HAP-1 (cell line): ENCODE measurements around the gene SMIM5.

Experiments
- DNase-seq, 2 experiments: peaks; one replicate each; pipeline ENCODE4 v3.0.0-alpha.2; 2016 to 2020; ENCODE audit warnings: low spot score in 2 of 2
- H3K27me3 ChIP-seq: fragments of 250-450 bp; sonication (Bioruptor Pico); 2 replicates; pipeline ENCODE4 v1.5.1; 2020; ENCODE audit warnings: low read depth, mild to moderate bottlenecking, moderate library complexity
- H3K36me3 ChIP-seq: fragments of 250-450 bp; sonication (Bioruptor Pico); replicated peaks from 2 replicates; pipeline ENCODE4 v1.5.1; 2020; ENCODE audit warnings: mild to moderate bottlenecking
- H3K4me1 ChIP-seq: fragments of 250-450 bp; sonication (Bioruptor Pico); 2 replicates; pipeline ENCODE4 v1.5.1; 2020; ENCODE audit warnings: mild to moderate bottlenecking
- H3K4me3 ChIP-seq: fragments of 250-450 bp; sonication (Bioruptor Pico); 2 replicates; pipeline ENCODE4 v1.5.1; 2020; ENCODE audit warnings: mild to moderate bottlenecking, moderate library complexity
- H3K9me3 ChIP-seq: fragments of 250-450 bp; sonication (Bioruptor Pico); 2 replicates; pipeline ENCODE4 v1.5.1; 2020; ENCODE audit warnings: mild to moderate bottlenecking, moderate library complexity
- in situ Hi-C: fragments of 300-500 bp; cut with MboI; formaldehyde crosslinking; loops from 3 replicates; pipeline ENCODE4 v1.14.3; 2020; ENCODE audit warnings: low sequenced_read_pairs, inconsistent platforms, mixed read lengths

Gene SMIM5

GRCh38 chr17:75624714-75625345 lies 8.4 kb upstream of the SMIM5 start:
- H3K36me3 ChIP-seq: no peaks in the 10 kb centered on the region; the same call in 1 of the 2 replicates
- H3K4me3 ChIP-seq: no peak overlapping the region
- no peaks in the 10 kb centered on the region for H3K4me1 ChIP-seq
- no peaks in the 10 kb centered on the region for H3K9me3 ChIP-seq
- H3K27me3 ChIP-seq: no peaks in the 10 kb centered on the region
- in situ Hi-C loops: no loop called here
- no peak for DNase-seq

- Histone ChIP-seq H3K36me3 (no peaks in the 10 kb centered on the region; the same call in 1 of the 2 replicates), H3K9me3 (no peaks in the 10 kb centered on the region), H3K4me1 (no peaks in the 10 kb centered on the region), H3K4me3 (no peak overlapping the region), H3K27me3 (no peaks in the 10 kb centered on the region)
- peak; percentile 19 to 77 for DNase-seq
- in situ Hi-C loops: no loop called here
These were observed 7.3 kb upstream of the SMIM5 start for GRCh38 chr17:75625813-75626486.

- no peaks in the 10 kb centered on the region for H3K27me3 ChIP-seq
- H3K9me3 ChIP-seq: no peaks in the 10 kb centered on the region
- no peaks in the 10 kb centered on the region for H3K4me1 ChIP-seq
- no peak overlapping the region for H3K4me3 ChIP-seq
- H3K36me3 ChIP-seq: no peaks in the 10 kb centered on the region; the same call in 1 of the 2 replicates
- in situ Hi-C loops: no loop called here
- DNase-seq: no peak
These were observed 6.7 kb upstream of the SMIM5 start for GRCh38 chr17:75626496-75627038.

GRCh38 chr17:75627094-75627493 lies 6.1 kb upstream of the SMIM5 start:
- no peaks in the 10 kb centered on the region for H3K4me1 ChIP-seq
- H3K9me3 ChIP-seq: no peaks in the 10 kb centered on the region
- H3K36me3 ChIP-seq: no peaks in the 10 kb centered on the region; the same call in 1 of the 2 replicates
- no peaks in the 10 kb centered on the region for H3K27me3 ChIP-seq
- no peak overlapping the region for H3K4me3 ChIP-seq
- DNase-seq: no peak
- in situ Hi-C loops: no loop called here

- Histone ChIP-seq H3K9me3 (no peaks in the 10 kb centered on the region), H3K4me3 (no peak overlapping the region), H3K36me3 (peaks cover 1% of the 10 kb centered on the region), H3K27me3 (no peaks in the 10 kb centered on the region), H3K4me1 (peaks cover 5% of the 10 kb centered on the region)
- DNase-seq: no peak
- in situ Hi-C loops: no loop called here
These were observed 4.8 kb upstream of the SMIM5 start for GRCh38 chr17:75628425-75628824.

GRCh38 chr17:75629157-75629556 lies 4.1 kb upstream of the SMIM5 start:
- no peaks in the 10 kb centered on the region for H3K9me3 ChIP-seq
- H3K27me3 ChIP-seq: no peaks in the 10 kb centered on the region
- in situ Hi-C loops: no loop called here
- peaks cover 12% of the 10 kb centered on the region for H3K4me1 ChIP-seq
- peaks cover 3% of the 10 kb centered on the region for H3K36me3 ChIP-seq
- H3K4me3 ChIP-seq: no peak overlapping the region
- no peak for DNase-seq

- Histone ChIP-seq H3K36me3 (peaks cover 3% of the 10 kb centered on the region), H3K27me3 (no peaks in the 10 kb centered on the region), H3K4me1 (peaks cover 15% of the 10 kb centered on the region), H3K9me3 (no peaks in the 10 kb centered on the region), H3K4me3 (no peak overlapping the region)
- no peak for DNase-seq
- in situ Hi-C loops: no loop called here
These were observed 2.9 kb upstream of the SMIM5 start for GRCh38 chr17:75630071-75630917.

- Histone ChIP-seq H3K36me3 (peaks cover 3% of the 10 kb centered on the region), H3K4me1 (peaks cover 15% of the 10 kb centered on the region), H3K27me3 (no peaks in the 10 kb centered on the region), H3K4me3 (no peak overlapping the region), H3K9me3 (no peaks in the 10 kb centered on the region)
- in situ Hi-C loops: no loop called here
- DNase-seq: no peak
These were observed 1.9 kb upstream of the SMIM5 start for GRCh38 chr17:75631353-75631752.

GRCh38 chr17:75632428-75632827 lies 806 bp upstream of the SMIM5 start:
- Histone ChIP-seq H3K4me1 (peaks cover 15% of the 10 kb centered on the region), H3K36me3 (peaks cover 3% of the 10 kb centered on the region), H3K9me3 (no peaks in the 10 kb centered on the region), H3K27me3 (no peaks in the 10 kb centered on the region), H3K4me3 (no peak overlapping the region)
- no peak for DNase-seq
- in situ Hi-C loops: no loop called here

- in situ Hi-C loops: no loop called here
- Histone ChIP-seq H3K27me3 (no peaks in the 10 kb centered on the region), H3K36me3 (peaks cover 3% of the 10 kb centered on the region), H3K4me3 (no peak overlapping the region; the same call in 1 of the 2 replicates), H3K9me3 (no peaks in the 10 kb centered on the region), H3K4me1 (peaks cover 15% of the 10 kb centered on the region)
- DNase-seq: peak; percentile 90 to 95
These were observed 497 bp downstream of the SMIM5 start for GRCh38 chr17:75633486-75634375.

- Histone ChIP-seq H3K27me3 (no peaks in the 10 kb centered on the region), H3K9me3 (no peaks in the 10 kb centered on the region), H3K4me3 (no peak overlapping the region; the same call in 1 of the 2 replicates), H3K36me3 (peaks cover 3% of the 10 kb centered on the region; the same call in 1 of the 2 replicates), H3K4me1 (peaks cover 15% of the 10 kb centered on the region)
- no peak for DNase-seq
- in situ Hi-C loops: no loop called here
These were observed 1.1 kb downstream of the SMIM5 start for GRCh38 chr17:75634376-75634740.

GRCh38 chr17:75634754-75635609 lies 1.7 kb downstream of the SMIM5 start:
- Histone ChIP-seq H3K9me3 (no peaks in the 10 kb centered on the region), H3K4me1 (peaks cover 15% of the 10 kb centered on the region), H3K4me3 (no peak overlapping the region), H3K27me3 (no peaks in the 10 kb centered on the region), H3K36me3 (peaks cover 3% of the 10 kb centered on the region; the same call in 1 of the 2 replicates)
- DNase-seq: no peak
- in situ Hi-C loops: no loop called here
